Hepatocyte (in vitro differentiated cells): ENCODE results near the gene FALEC. TPM values are rescaled to one million over a fixed set of nuclear protein-coding genes. Genes with fewer than 3 reads are reported as not detected.

ENCODE experiments used
- DNase-seq: peaks from one replicate; pipeline ENCODE4 v3.0.0-alpha.2; 2016; ENCODE audit warnings: low spot score
- H2AFZ ChIP-seq: fragments of 200-600 bp; sonication (generic); 2 replicates; pipeline ENCODE4 v1.6.0; 2016; ENCODE audit warnings: antibody characterized with exemption, mild to moderate bottlenecking
- H3K27ac ChIP-seq: fragments of 200-600 bp; sonication (generic); 2 replicates; pipeline ENCODE4 v1.5.1; 2016; ENCODE audit warnings: mild to moderate bottlenecking
- H3K27me3 ChIP-seq: fragments of 200-600 bp; sonication (generic); 2 replicates; pipeline ENCODE4 v1.6.1; 2016
- H3K36me3 ChIP-seq: fragments of 200-600 bp; sonication (generic); replicated peaks from 2 replicates; pipeline ENCODE4 v1.5.1; 2016; ENCODE audit warnings: low read depth; ENCODE audit not compliant: insufficient read depth
- H3K4me1 ChIP-seq: fragments of 200-600 bp; sonication (generic); 2 replicates; pipeline ENCODE4 v1.5.1; 2016; ENCODE audit warnings: mild to moderate bottlenecking, moderate library complexity; ENCODE audit not compliant: insufficient read depth
- H3K4me2 ChIP-seq: fragments of 200-600 bp; sonication (generic); 2 replicates; pipeline ENCODE4 v1.6.0; 2016
- H3K4me3 ChIP-seq: fragments of 200-600 bp; sonication (generic); 2 replicates; pipeline ENCODE4 v1.5.1; 2016; ENCODE audit warnings: mild to moderate bottlenecking
- H3K79me2 ChIP-seq: fragments of 200-600 bp; sonication (generic); 2 replicates; pipeline ENCODE4 v1.6.0; 2017; ENCODE audit warnings: mild to moderate bottlenecking
- H3K9me2 ChIP-seq: fragments of 200-600 bp; sonication (generic); replicated peaks from 2 replicates; pipeline ENCODE4 v1.6.0; 2017; ENCODE audit warnings: mild to moderate bottlenecking; ENCODE audit not compliant: insufficient read depth
- H3K9me3 ChIP-seq: fragments of 200-600 bp; sonication (generic); 2 replicates; pipeline ENCODE4 v1.5.1; 2016; ENCODE audit warnings: low read depth, mild to moderate bottlenecking
- H4K20me1 ChIP-seq: fragments of 200-600 bp; sonication (generic); 2 replicates; pipeline ENCODE4 v1.6.0; 2016; ENCODE audit warnings: mild to moderate bottlenecking; ENCODE audit not compliant: insufficient read depth, poor library complexity, severe bottlenecking
- CTCF ChIP-seq: fragments of 200-600 bp; sonication (generic); IDR thresholded peaks from 2 replicates; pipeline ENCODE4 v1.5.1; 2016; ENCODE audit warnings: antibody characterized with exemption, mild to moderate bottlenecking; ENCODE audit not compliant: poor library complexity
- EZH2 ChIP-seq: fragments of 200-600 bp; sonication (generic); IDR thresholded peaks from 2 replicates; pipeline ENCODE4 v1.6.1; 2016; ENCODE audit warnings: antibody characterized with exemption, mild to moderate bottlenecking, borderline replicate concordance
- EZH2phosphoT487 ChIP-seq: fragments of 200-600 bp; sonication (generic); IDR thresholded peaks from one replicate; pipeline ENCODE4 v1.6.1; 2018; ENCODE audit warnings: antibody characterized with exemption, mild to moderate bottlenecking, low read depth, moderate library complexity; ENCODE audit not compliant: unreplicated experiment, severe bottlenecking
- WGBS: methylation state at CpG from one replicate; pipeline ENCODE4 v1.1.6; 2016; ENCODE audit warnings: low lambda C conversion rate; ENCODE audit errors: missing lambda C conversion rate; 5-methylcytosine and 5-hydroxymethylcytosine counted together
- polyA plus RNA-seq: library from polyadenylated mRNA; unstranded; fragments of >200 nt; fragmentation: Nextera tagmentation; extraction: Ambion mirVana; gene quantifications from 2 replicates; pipeline ENCODE4 v1.2.1, GENCODE V29; 2016
- total RNA-seq: library from RNA; depleted of rRNA; stranded (reverse); fragments of >200 nt; gene quantifications from 2 replicates; pipeline ENCODE4 v1.2.3, GENCODE V29; 2014

FALEC gene
- total and polyA plus RNA-seq, 2 experiments from 2014 or later, result 0.39 TPM; not detected in 1

- H3K27ac ChIP-seq, result no peak overlapping the region
- H3K4me3 ChIP-seq, result no peak overlapping the region
- no peaks in the 10 kb centered on the region for H3K27me3 ChIP-seq
- no peaks in the 10 kb centered on the region for H3K79me2 ChIP-seq
- TF ChIP-seq EZH2 (no peak), EZH2phosphoT487 (no peak), CTCF (no peak)
- H3K9me2 ChIP-seq, result no peaks in the 10 kb centered on the region
- WGBS, result 77% methylated on average over 13 of the region's 13 CpGs
- H3K4me2 ChIP-seq, result no peak overlapping the region
- peak; percentile 10 for DNase-seq
- no peaks in the 10 kb centered on the region for H4K20me1 ChIP-seq
- peaks cover 6% of the 10 kb centered on the region for H3K4me1 ChIP-seq
- no peak overlapping the region for H2AFZ ChIP-seq
- H3K9me3 ChIP-seq, result no peaks in the 10 kb centered on the region
- no peaks in the 10 kb centered on the region for H3K36me3 ChIP-seq
Observed at GRCh38 chr1:150543500-150544143, 28.1 kb downstream of the FALEC start.

GRCh38 chr1:150544204-150544603 lies 28.7 kb downstream of the FALEC start:
- Histone ChIP-seq H3K4me2 (no peak overlapping the region), H3K9me3 (no peaks in the 10 kb centered on the region), H3K27ac (no peak overlapping the region), H3K79me2 (no peaks in the 10 kb centered on the region), H3K4me1 (peaks cover 6% of the 10 kb centered on the region), H3K9me2 (no peaks in the 10 kb centered on the region), H3K27me3 (no peaks in the 10 kb centered on the region), H3K4me3 (no peak overlapping the region), H3K36me3 (no peaks in the 10 kb centered on the region), H4K20me1 (no peaks in the 10 kb centered on the region), H2AFZ (no peak overlapping the region)
- no peak for TF ChIP-seq EZH2phosphoT487
- no peak for TF ChIP-seq CTCF
- 49% methylated on average over 3 of the region's 3 CpGs for WGBS
- DNase-seq, result peak; percentile 17

- 73% methylated on average over 6 of the region's 6 CpGs for WGBS
Observed at GRCh38 chr1:150545486-150546032, 30.0 kb downstream of the FALEC start.

More at GRCh38 chr1:150545486-150546032, 30.0 kb downstream of the FALEC start:
- no peak overlapping the region for H2AFZ ChIP-seq
- no peak overlapping the region for H3K4me3 ChIP-seq
- no peaks in the 10 kb centered on the region for H3K9me2 ChIP-seq
- H4K20me1 ChIP-seq, result no peaks in the 10 kb centered on the region
- TF ChIP-seq CTCF, result no peak
- no peak for TF ChIP-seq EZH2
- no peak for TF ChIP-seq EZH2phosphoT487
- H3K27ac ChIP-seq, result no peak overlapping the region
- no peaks in the 10 kb centered on the region for H3K36me3 ChIP-seq
- H3K79me2 ChIP-seq, result no peaks in the 10 kb centered on the region
- H3K4me1 ChIP-seq, result peaks cover 8% of the 10 kb centered on the region
- H3K4me2 ChIP-seq, result no peak overlapping the region
- H3K9me3 ChIP-seq, result no peaks in the 10 kb centered on the region
- H3K27me3 ChIP-seq, result no peaks in the 10 kb centered on the region
- DNase-seq, result no peak
